A549 (cell line): ENCODE results near the gene TBC1D19. TPM values are rescaled to one million over a fixed set of nuclear protein-coding genes. Genes with fewer than 3 reads are reported as not detected.
"Not testable (repeated sequence)": the region's sequence is repeated elsewhere in the genome, so short reads cannot be mapped to it uniquely, and the experiment has no call there.

ENCODE experiments used
- ATAC-seq, 2 experiments: fragments of 200-7000 bp in 1 of 2; fragments of >200 bp in 1 of 2; cut with Nextera tagmentation in 1 of 2; cut with Tn5 transposase in 1 of 2; 3 replicates each; pipeline versions ENCODE4 v1.8.0 to v1.9.1; 2018 to 2020; ENCODE audit warnings: mild to moderate bottlenecking in 1 of 2, moderate library complexity in 1 of 2
- CTCF ChIA-PET: fragments of 300-600 bp; sonication (Branson Sonifier 250); formaldehyde crosslinking; extraction: SDS; loops from one replicate; lab custom pipeline; 2021; ENCODE audit warnings: antibody characterized with exemption, inconsistent platforms; lab: Yijun Ruan, JAX
- POLR2A ChIA-PET: fragments of 350-600 bp; formaldehyde crosslinking; extraction: SDS; loops from one replicate; lab custom pipeline; 2021; ENCODE audit warnings: antibody characterized with exemption, inconsistent platforms; lab: Yijun Ruan, JAX
- DNase-seq, 2 experiments: peaks; one replicate each; pipeline versions ENCODE4 v3.0.0 to v3.0.0-alpha.2; 2011 to 2016; ENCODE audit warnings: low read depth in 1 of 2, low spot score in 1 of 2
- FAIRE-seq: peaks from 2 replicates; lab custom pipeline; 2011; peaks lifted over from hg19 to GRCh38; lab: Jason Lieb, UNC
- H3K27ac ChIP-seq, 2 experiments: fragments of >200 bp; sonication (Bioruptor Twin); formaldehyde crosslinking; 3 replicates each; pipeline ENCODE4 v1.5.1; 2016 to 2017
- H3K4me1 ChIP-seq: fragments of >200 bp; sonication (Bioruptor Twin); formaldehyde crosslinking; 3 replicates; pipeline ENCODE4 v1.6.1; 2016
- H3K4me2 ChIP-seq: fragments of >200 bp; sonication (Bioruptor Twin); formaldehyde crosslinking; 3 replicates; pipeline ENCODE4 v1.6.1; 2016
- H3K4me3 ChIP-seq: fragments of >200 bp; sonication (Bioruptor Twin); formaldehyde crosslinking; 3 replicates; pipeline ENCODE4 v1.5.1; 2016
- H3K9me3 ChIP-seq: fragments of >200 bp; sonication (Bioruptor Twin); formaldehyde crosslinking; 3 replicates; pipeline ENCODE4 v1.6.1; 2016
- ATOH8 ChIP-seq: fragments of 250-450 bp; sonication (Bioruptor Pico); IDR thresholded peaks from 2 replicates; pipeline ENCODE4 v1.5.0; 2020; ENCODE audit warnings: low read depth, mild to moderate bottlenecking, moderate library complexity
- E2F6 ChIP-seq: IDR thresholded peaks from 2 replicates; pipeline ENCODE4 v1.6.1; 2012; ENCODE audit warnings: low read depth, borderline replicate concordance
- EP300 ChIP-seq, 2 experiments: fragments of >200 bp; sonication (Bioruptor Twin); formaldehyde crosslinking; IDR thresholded peaks; 2 replicates in 1 of 2; 3 replicates in 1 of 2; pipeline ENCODE4 v1.6.1; 2016 to 2017
- ESRRA ChIP-seq: fragments of 150-350 bp; IDR thresholded peaks from 2 replicates; pipeline ENCODE4 v1.6.1; 2014; ENCODE audit warnings: mild to moderate bottlenecking, low read length, borderline replicate concordance
- FOSL2 ChIP-seq, 2 experiments: fragments of 450-650 bp in 1 of 2; fragments of >200 bp in 1 of 2; sonication (Bioruptor Twin) in 1 of 2; formaldehyde crosslinking; IDR thresholded peaks; 2 replicates each; pipeline versions ENCODE4 v1.5.0 to v1.6.1; 2016 to 2020; ENCODE audit warnings: mild to moderate bottlenecking in 1 of 2, moderate library complexity in 1 of 2
- HOXB5 ChIP-seq: fragments of 250-450 bp; sonication (Bioruptor Pico); IDR thresholded peaks from 2 replicates; pipeline ENCODE4 v1.5.0; 2020; ENCODE audit warnings: mild to moderate bottlenecking, moderate library complexity
- KDM1A ChIP-seq: fragments of 200-600 bp; sonication (generic); IDR thresholded peaks from 2 replicates; pipeline ENCODE4 v1.6.1; 2016; ENCODE audit warnings: low read depth, mild to moderate bottlenecking
- MAX ChIP-seq: IDR thresholded peaks from 2 replicates; pipeline ENCODE4 v1.6.1; 2012
- MAZ ChIP-seq: fragments of 150-350 bp; IDR thresholded peaks from 2 replicates; pipeline ENCODE4 v1.6.1; 2014; ENCODE audit warnings: antibody characterized with exemption, low read depth, low read length, borderline replicate concordance
- MYC ChIP-seq: IDR thresholded peaks from 2 replicates; pipeline ENCODE4 v1.6.1; 2012; ENCODE audit warnings: mild to moderate bottlenecking, inconsistent platforms, low read length, improper control_type of control experiment, borderline replicate concordance
- PBX3 ChIP-seq: IDR thresholded peaks from 2 replicates; pipeline ENCODE4 v1.6.1; 2012
- POLR2AphosphoS2 ChIP-seq: conservative IDR thresholded peaks from 2 replicates; pipeline ENCODE4 v1.6.1; 2012; ENCODE audit warnings: low read length, improper control_type of control experiment, inconsistent platforms
- RFX5 ChIP-seq: fragments of 450-650 bp; IDR thresholded peaks from 2 replicates; pipeline ENCODE4 v1.7.1; 2014; ENCODE audit warnings: antibody characterized with exemption, mild to moderate bottlenecking, moderate library complexity
- TFCP2L1 ChIP-seq: fragments of 250-450 bp; sonication (Bioruptor Pico); IDR thresholded peaks from 2 replicates; pipeline ENCODE4 v1.5.0; 2021; ENCODE audit warnings: mild to moderate bottlenecking
- USF2 ChIP-seq: fragments of 450-650 bp; IDR thresholded peaks from 2 replicates; pipeline ENCODE4 v1.6.1; 2014; ENCODE audit warnings: antibody characterized with exemption
- ZSCAN20 ChIP-seq: fragments of 250-450 bp; sonication (Bioruptor Pico); IDR thresholded peaks from 2 replicates; pipeline ENCODE4 v1.8.0; 2022; ENCODE audit warnings: mild to moderate bottlenecking, moderate library complexity
- WGBS: methylation state at CpG from one replicate; pipeline ENCODE4 v1.1.6; 2017; ENCODE audit errors: missing lambda C conversion rate; 5-methylcytosine and 5-hydroxymethylcytosine counted together
- polyA plus RNA-seq, 4 experiments: library from polyadenylated mRNA; depleted of rRNA in 3 of 4; stranded (reverse); fragments of >200 nt; fragmentation: RNase III in 1 of 4; extraction: RNeasy Plus Mini Kit Qiagen cat#74134 plus additional on column Dnase treatment in 1 of 4; gene quantifications; 2 replicates in 3 of 4; 3 replicates in 1 of 4; pipeline ENCODE4 v1.2.3, GENCODE V29; 2011 to 2017

Gene TBC1D19
- polyA plus RNA-seq, 2 of the 4 experiments (the other 2 are of a cell fraction), result 4.1 to 11.7 TPM

- no peak for TF ChIP-seq POLR2AphosphoS2
- no peak for TF ChIP-seq ZSCAN20
- TF ChIP-seq KDM1A, result no peak
- TF ChIP-seq ESRRA, result no peak
Measured at GRCh38 chr4:26576231-26576739, 7.6 kb upstream of the TBC1D19 start (continued).

- no peak overlapping the region for H3K27ac ChIP-seq
- DNase-seq (no peak), FAIRE-seq (no peak), ATAC-seq (no peak)
- no peak for TF ChIP-seq PBX3
- TF ChIP-seq FOSL2 (IDR thresholded peaks at IDR 0.05), result no peak
- TF ChIP-seq FOSL2 (CRISPR knock-in tag; IDR thresholded peaks at IDR 0.05), result no peak
- TF ChIP-seq MAX, result no peak
- no peak for TF ChIP-seq EP300 (IDR thresholded peaks at IDR 0.05)
- TF ChIP-seq TFCP2L1 (CRISPR knock-in tag), result no peak
- H3K4me2 ChIP-seq, result no peak overlapping the region
- peaks cover 7% of the 10 kb centered on the region; the same call in 1 of the 3 replicates for H3K4me1 ChIP-seq
- WGBS, result 40% methylated on average over 2 of the region's 2 CpGs
- ChIA-PET CTCF (no interaction called here), POLR2A (no interaction called here)
- no peaks in the 10 kb centered on the region for H3K9me3 ChIP-seq
- no peak overlapping the region for H3K4me3 ChIP-seq
Measured at GRCh38 chr4:26577066-26577465, 6.8 kb upstream of the TBC1D19 start.

- POLR2A ChIA-PET, result no interaction called here
- ATAC-seq, result no peak
- WGBS, result 76% methylated on average over 5 of the region's 5 CpGs
- H3K27ac ChIP-seq, result no peak overlapping the region
- no peaks in the 10 kb centered on the region for H3K9me3 ChIP-seq
- TF ChIP-seq RFX5, result no peak
- TF ChIP-seq, all 56 proteins: peak for 0
- H3K4me2 ChIP-seq, result no peak overlapping the region
- peaks cover 7% of the 10 kb centered on the region; the same call in 1 of the 3 replicates for H3K4me1 ChIP-seq
- DNase-seq (no peak), FAIRE-seq (no peak)
- H3K4me3 ChIP-seq, result no peak overlapping the region
- CTCF ChIA-PET, result no interaction called here
Measured at GRCh38 chr4:26579169-26579568, 4.7 kb upstream of the TBC1D19 start.

- FAIRE-seq, H3K4me1 ChIP-seq, H3K4me3 ChIP-seq, H3K4me2 ChIP-seq, DNase-seq, POLR2A ChIA-PET, ATAC-seq, H3K9me3 ChIP-seq, CTCF ChIA-PET, H3K27ac ChIP-seq: not testable (repeated sequence)
- 80% methylated on average over 4 of the region's 4 CpGs for WGBS
Measured at GRCh38 chr4:26581341-26581740, 2.5 kb upstream of the TBC1D19 start.

- DNase-seq (peak in 1 of 2 experiments; percentile 7), ATAC-seq (peak; percentile 83 to 85), FAIRE-seq (no peak)
- H3K27ac ChIP-seq, result peak overlapping the region; percentile 75 to 84
- H3K4me3 ChIP-seq, result peak overlapping the region; percentile 64
- POLR2A ChIA-PET, result interaction anchor here (0.6 to 1.3 kb wide), 2 partner anchors 10 to 15 kb away, joined by 3 to 8 read pairs; no protein-coding TSS in a partner anchor
- no peaks in the 10 kb centered on the region for H3K9me3 ChIP-seq
- peak overlapping the region; percentile 74 for H3K4me2 ChIP-seq
- TF ChIP-seq ATOH8 (CRISPR knock-in tag), result no peak
- TF ChIP-seq USF2, result no peak
- TF ChIP-seq E2F6, result 0 out of 2 replicates have a peak, but pooled peaks have one; percentile 17
- no peak for TF ChIP-seq HOXB5 (CRISPR knock-in tag)
- TF ChIP-seq MYC, result no peak
- TF ChIP-seq MAZ, result no peak
- TF ChIP-seq, all 56 proteins: peak for 1
- 1% methylated on average over 11 of the region's 11 CpGs for WGBS
- CTCF ChIA-PET, result interaction anchor here (1.1 kb wide), 2 partner anchors 9 to 269 kb away, joined by 3 to 4 read pairs; no protein-coding TSS in a partner anchor
- 0 out of 3 replicates have a peak, but pooled peaks cover 3% of the 10 kb centered on the region for H3K4me1 ChIP-seq
Measured at GRCh38 chr4:26583538-26583864, 383 bp upstream of the TBC1D19 start.
